GM19324 (cell line): ENCODE results near the gene SNRNP35.
"Not testable (repeated sequence)": the region's sequence is repeated elsewhere in the genome, so short reads cannot be mapped to it uniquely, and the experiment has no call there.

Experiments used
- ATAC-seq: cut with Tn5 transposase; IDR thresholded peaks from one replicate; pipeline ENCODE4 v1.9.1; 2021; ENCODE audit warnings: mild to moderate bottlenecking, moderate library complexity; ENCODE audit not compliant: unreplicated experiment, low FRiP score

Gene SNRNP35

DNA sequence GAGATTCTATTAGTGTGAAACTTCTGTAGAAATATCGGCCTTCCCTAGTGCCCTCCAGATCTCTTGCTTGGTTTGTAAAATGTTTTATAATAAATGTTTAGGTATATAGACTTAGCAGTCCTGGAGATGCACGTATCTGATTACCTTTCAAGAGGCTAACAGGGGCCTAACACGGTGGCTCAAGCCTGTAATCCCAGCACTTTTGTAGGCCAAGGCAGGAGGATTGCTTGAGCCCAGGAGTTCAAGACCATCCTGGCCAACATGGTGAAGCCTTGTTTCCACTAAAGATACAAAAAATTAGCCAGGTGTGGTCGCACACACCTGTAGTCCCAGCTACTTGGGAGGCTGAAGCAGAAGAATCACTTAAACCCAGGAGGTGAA is 11.6 kb upstream of the SNRNP35 start:
- ATAC-seq, result no peak

DNA sequence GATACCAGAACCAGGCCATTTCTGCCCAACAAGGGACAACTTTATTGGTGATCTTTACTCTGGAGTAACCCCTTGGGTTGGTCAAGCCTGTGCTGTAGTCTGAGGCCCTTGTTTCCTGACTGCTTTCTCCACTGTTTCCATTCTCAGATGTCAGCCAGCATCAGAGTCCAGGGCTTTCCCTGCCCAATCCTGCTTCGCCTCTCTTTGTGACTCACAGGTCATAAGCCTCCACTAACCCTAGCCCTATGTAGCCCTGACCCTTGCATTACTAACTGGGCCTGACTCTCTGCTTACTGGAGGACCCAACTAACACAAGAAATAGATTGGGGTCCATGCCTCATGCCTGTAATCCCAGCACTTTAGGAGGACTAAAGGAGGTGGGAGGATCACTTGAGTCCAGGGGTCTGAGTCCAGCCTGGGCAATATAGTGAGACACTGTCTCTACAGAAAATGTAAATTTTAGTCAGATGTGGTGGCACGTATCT is 8.6 kb upstream of the SNRNP35 start:
- ATAC-seq, result no peak

DNA sequence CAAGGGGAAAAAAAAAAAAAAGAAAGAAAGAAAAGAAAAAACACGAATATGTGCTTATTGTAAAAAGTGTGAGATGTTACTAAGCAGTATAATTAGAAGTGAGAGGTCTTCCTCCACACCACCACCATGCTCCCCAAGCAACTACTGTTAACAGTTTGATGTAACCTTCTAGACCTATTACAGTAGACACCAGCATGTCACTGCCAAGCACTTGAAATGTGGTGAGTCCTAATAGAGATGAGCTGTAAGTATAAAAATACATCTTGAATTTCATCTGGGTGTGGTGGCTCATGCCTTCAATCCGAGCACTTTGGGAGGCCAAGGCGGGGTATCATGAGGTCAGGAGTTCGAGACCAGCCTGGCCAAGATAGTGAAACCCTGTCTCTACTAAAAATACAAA is 8.1 kb upstream of the SNRNP35 start:
- ATAC-seq, result no peak

DNA sequence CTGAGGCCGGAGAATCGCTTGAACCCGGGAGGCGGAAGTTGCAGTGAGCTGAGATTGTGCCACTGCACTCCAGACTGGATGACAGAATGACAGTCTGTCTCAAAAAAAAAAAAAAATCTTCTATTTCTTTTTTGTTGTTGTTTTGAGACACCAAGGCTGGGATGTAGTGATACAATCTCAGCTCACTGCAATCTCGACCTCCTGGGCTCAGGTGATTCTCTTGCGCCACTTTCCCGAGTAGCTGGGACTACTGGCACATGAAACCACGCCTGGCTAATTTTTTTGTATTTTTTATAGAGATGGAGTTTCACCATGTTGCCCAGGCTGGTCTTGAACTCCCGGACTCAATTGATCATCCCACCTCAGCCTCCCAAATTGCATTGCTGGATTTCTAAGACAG is 7.3 kb upstream of the SNRNP35 start:
- ATAC-seq, result no peak

DNA sequence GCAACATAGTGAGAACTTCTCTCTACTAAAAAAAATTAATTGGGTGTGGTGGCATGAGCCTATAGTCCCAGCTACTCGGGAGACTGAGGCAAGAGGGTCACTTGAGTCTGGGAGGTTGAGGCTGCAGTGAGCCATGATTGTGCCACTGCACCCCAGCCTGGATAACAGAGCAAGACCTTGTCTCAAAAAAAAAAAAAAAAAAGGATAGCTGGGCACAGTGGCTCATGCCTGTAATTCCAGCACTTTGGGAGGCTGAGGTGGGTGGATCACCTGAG is 5.7 kb upstream of the SNRNP35 start:
- not testable (repeated sequence) for ATAC-seq

DNA sequence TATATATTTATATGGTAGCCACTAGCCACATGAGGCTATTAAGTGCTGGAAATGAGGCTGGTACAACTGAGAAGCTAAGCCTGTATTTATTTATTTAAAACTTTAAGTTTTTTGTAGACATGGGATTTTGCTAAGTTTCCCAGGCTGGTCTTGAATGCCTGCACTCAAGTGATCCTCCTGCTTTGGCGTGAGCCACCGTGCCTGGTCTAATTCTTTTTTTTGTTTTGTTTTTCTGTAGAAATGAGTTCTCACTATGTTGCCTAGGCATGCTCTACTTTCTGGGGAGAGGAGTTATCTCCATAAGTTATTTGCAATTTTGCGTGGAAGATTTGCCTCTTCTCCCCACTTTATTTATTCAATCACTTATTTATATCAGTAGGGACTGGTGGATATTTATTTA is 4.8 kb upstream of the SNRNP35 start:
- ATAC-seq, result no peak

DNA sequence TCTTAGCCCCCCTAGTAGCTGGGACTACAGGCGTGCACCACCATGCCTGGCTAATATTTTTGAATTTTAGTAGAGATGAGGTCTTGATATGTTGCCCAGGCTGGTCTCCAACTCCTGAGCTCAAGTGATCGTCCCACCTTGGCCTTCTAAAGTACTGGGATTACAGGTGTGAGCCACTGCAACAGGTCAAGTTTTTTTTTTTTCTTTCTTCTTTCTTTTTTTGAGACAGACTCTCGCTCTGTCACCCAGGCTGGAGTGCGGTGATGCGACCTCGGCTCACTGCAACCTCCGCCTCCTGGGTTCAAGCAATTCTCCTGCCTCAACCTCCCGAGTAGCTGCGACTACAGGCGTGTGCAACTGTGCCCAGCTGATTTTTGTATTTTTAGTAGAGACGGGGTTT is 5.2 kb downstream of the SNRNP35 start:
- ATAC-seq, result not testable (repeated sequence)

DNA sequence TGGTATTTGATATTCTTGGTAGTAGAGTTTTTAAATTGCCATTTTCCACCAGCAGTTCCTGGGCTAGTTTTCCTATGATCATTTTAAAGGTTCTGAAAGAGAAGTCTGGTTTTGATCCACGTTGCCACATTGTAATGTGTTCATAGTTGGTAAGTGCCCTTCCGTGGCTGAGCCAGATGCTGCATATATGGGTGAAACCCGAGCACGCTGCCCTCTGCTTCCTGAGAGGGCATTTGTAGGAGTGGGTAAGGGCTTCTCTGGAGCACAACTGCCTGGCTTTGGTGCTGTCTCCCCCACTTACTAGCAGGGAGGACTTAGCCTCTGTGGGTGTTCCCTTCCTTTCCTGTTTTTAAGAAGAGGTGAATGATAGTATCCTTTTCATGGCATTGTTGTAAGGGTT is 7.1 kb downstream of the SNRNP35 start:
- no peak for ATAC-seq

DNA sequence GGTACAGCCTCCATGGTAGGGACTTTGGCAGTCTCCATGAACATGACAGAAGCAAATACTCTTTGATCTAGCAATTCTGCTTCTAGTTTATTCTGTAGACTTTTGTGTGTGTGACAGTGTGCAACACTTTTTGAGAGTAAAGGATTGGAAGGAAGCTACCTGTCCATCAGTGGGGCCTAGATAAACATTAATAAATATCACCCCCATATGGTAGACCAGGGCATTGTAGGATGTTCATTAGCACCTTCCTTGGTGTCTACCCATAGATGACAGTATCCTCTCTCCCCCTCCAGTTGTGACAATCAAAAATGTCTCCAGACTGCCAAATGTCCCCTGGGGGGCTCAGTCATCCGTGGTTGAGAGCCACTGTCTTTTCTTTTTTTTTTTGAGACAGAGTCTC is 10.8 kb downstream of the SNRNP35 start:
- peak; percentile 66 for ATAC-seq

DNA sequence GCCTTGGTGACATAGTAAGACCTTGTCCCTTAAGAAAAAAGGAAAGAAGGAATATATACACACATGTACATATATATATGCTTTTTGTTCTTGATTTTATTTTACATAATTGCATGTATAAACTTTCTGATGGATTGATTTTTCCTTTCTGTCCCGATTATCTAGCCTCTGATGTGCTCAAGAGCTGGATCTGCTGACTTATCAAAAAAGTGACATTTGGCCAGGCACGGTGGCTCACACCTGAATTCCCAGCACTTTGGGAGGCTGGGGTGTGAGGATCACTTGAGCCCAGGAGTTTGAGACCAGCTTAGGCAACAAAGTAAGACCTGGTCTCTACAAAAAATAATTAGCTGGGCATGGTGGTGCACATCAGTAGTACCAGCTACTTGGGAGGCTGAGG is 12.0 kb downstream of the SNRNP35 start:
- no peak for ATAC-seq

DNA sequence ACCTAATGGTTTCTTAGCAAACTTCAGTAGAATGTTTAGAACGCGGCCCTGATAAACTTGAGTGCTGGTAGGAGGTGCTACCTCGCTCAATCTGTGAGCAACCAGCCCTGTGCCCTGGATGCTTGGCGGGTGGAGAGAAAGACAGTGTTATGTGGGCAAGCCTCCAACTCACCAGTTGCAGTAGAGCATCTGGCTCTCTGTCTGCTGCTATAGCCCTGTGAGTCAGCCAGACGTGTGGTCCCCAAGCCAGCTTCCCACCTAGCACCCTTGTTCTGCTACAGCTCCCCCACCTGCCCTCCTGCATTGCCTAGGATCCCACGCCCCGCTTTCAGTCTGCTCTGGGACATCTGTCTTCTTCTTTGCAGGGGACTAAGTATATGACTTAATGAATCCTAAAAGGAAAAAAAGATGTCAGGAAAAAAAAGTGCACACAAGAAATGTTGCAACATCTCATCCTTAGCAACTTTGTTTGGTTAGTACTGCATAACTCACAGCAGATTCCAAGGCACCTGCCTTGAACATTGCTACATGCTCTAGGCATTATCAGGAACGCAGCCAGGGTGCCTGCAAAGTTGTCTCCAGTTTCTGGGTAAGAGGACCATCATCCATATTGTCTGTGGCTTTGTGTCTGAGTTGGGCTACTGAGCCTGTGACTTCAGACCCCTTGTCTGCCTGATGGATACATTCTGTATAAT is 13.6 kb downstream of the SNRNP35 start:
- ATAC-seq, result no peak

DNA sequence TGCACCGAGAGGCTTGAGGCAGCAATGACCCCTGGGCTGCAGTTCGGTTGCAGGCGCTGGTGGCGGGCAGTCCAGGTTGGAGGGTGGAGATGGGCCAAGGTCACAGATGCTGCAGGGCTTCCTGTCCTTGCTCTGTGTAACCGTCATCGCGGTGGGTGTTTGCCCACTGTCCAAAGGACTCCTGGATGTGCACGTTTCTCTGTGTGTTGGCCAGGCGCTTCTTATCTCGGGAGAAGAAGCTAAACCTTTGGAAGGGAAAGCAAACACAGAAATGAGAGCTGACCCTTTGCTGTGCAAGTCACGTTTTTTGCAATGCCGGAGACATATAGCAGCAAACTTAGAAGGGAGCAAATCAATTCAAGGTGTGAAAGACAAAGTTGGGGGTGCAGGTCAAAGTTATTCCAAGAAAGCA is 14.5 kb downstream of the SNRNP35 start:
- ATAC-seq, result no peak

DNA sequence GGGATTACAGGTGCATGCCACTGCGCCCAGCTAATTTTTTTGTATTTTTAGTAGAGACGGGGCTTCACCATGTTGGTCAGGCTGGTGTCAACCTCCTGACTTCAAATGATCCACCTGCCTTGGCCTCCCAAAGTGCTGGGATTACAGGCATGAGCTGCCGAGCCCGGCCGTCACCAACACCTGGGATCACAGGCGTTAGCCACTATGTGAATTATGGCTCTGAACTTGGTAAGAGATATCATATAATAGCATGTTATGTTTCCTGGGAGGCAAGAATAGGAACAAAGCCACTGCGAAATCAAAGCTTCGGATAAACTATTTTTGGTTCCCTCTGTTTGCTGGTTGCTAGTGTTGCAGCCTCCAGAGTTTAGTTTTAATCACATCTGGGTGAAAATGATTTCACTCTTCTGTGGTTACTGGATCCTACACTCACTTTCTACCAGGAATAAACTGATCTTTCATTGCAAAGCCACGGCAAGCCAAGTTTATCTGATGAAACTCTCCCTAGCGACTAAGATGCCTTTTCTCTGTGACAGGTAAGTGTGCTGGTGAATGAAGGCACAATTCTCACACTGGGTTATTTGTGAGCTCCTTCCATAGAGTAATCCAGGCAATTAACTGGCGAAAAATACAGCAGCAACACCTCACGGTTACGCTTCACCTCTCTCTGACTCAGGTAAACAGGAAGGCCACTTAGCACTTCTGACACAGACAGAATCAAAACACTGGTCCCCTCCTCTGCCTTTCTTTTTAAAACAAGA is 16.7 kb downstream of the SNRNP35 start:
- no peak for ATAC-seq

DNA sequence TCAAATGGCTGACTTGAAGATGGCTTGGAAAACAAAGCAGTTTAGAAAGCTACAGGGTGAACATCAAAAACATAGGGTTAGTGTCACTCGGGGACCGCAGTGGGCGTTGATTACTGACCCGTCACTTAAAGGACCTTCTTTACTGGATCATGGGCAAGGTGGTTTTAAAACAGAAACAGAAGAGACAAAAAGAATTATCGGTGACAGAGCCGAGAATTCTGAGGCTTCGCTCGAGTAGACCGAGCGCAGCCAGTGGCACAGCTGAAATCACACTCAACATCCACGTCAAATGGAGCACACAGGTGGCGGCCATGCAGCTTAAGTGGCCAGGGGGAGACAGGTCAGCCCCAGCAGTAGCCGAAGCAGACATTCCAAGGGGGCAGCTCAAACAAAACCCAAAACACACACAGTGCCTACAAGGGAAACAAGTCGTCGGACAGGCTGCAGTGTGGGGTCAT is 17.3 kb downstream of the SNRNP35 start:
- no peak for ATAC-seq

DNA sequence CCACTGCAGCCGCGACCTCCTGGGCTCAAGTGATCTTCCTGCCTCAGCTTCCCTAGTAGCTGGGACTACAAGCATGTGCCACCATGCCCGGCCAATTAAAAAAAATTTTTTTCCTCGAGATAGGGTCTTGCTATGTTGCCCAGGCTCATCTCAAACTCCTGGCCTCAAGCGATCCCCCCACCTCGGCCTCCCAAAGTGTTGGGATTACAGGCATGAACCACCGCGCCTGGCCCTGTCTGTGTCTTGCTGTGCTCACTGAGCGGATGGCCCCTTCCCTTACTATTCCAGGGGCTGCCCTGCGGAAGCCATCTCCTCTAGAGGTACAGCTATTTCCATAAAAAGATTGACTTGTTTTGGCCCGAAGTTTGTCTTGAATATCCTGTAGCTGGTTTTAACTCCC is 20.1 kb downstream of the SNRNP35 start:
- no peak for ATAC-seq

DNA sequence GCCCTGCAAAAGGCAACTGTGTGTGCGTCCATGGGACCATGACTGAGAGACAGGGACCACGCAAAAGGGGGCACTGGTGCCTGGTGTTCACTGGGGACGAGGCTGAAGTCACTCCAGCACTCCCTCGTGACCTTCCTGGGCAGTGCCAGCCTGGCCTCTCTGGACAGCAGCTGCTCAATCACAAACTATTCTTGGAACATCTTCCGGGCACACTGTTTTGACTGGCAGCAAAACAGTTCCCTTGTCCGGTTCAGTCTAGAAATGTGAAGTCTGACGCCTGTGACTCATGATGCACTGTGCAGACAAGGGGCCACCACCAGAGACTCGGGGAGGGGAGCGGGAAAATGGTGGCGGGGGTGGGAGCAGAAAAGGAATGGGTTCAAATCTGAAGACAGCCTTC is 20.8 kb downstream of the SNRNP35 start:
- no peak for ATAC-seq

DNA sequence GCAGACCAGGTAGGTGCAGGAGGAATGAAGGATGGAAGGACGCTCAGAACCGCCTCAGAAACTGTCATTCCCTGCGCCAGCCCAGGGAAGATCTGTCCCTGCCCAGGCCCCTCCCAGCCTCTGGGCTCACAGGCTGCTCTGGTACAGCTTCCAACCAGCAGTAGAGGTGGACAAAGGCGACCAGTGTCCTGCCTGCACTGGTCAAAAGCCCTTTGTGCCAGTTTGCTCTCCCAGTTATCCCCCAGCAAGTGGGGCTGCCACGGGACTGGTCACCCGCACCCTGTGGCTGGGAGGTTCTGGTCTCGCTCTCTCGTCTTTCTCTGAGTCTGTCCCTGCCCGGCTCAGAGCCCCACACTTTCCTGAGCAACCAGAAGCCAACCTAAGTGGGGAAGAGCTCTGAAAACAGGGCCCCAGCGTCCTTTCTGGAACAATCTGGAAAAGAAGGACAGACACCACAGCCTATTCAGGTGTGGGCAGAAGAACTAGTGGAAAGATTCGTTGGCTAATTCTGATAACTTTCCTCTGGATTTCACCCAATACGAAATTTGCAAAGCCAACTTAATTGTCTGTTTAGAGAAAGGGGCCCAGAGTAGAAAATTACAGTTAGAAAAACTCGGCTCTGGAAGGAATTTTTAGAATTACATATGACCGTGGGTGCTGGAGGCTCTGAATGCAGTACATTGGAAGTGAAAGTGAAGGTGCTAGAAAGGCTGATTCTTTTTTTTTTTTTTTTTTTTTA is 21.7 kb downstream of the SNRNP35 start:
- ATAC-seq, result no peak

DNA sequence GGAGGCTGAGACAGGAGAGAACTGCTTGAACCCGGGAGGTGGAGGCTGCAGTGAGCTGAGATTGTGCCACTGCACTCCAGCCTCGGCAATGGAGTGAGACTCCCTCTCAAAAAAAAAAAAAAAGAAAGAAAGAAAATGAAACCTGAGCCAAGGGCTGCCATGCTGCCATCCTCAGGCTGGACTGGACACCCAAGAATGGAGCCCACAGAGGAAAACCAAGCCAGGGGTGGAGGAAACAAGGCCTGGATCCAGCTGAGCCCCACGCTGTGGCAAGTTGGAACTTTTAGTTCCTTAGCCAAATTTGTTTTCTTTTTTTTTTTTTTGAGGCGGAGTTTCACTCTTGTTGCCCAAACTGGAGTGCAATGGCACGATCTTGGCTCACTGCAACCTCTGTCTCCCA is 23.3 kb downstream of the SNRNP35 start:
- ATAC-seq, result not testable (repeated sequence)

DNA sequence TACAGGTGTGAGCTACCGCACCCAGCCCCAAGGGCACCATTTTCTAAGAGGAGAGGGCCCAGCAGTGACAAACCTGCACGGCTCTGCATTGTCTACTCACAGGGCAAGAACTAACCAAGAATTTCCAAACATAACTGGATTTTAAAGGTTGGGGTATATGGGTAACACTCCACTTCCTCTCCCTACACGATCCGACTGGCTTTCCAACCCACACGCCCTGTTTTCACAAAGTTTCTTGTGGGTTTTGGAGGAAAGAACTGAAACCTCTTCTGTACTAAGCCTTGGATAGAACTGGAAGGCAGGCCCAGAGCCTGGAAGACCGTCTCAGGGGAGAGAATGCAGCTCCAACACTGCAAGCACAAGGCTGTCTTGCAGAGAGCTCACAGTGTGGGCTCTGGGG is 24.9 kb downstream of the SNRNP35 start:
- ATAC-seq, result no peak

DNA sequence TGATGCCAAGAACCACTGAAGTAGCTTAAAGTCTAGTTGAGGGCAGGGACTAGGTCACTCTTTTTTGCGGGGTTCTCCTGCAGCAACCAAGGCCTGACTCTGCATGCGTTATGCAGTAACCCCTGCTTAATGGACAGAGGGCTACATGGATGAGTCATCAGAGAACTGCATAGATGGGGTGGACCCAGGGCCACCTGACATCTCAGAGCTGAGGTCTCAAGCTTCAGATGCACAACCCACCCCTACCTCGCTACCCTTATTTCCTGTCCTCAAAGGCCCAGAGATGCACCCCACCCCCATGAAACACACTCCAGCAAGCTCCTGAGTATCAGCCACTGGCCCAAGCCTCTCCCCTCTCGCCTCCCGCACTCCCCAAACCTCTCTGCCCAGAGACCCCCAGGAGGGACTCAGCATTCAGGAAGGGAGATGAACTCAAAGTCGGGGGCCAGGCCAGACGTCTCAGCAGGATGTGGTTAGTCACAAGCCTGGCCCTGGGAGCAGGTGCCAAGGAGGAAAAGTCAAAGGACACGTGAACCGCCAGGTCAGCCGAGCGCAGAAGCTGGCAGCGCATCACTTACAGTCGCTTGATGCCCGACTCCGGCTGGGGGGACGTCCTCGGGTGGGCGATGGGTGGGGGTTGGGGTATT is 25.8 kb downstream of the SNRNP35 start:
- no peak for ATAC-seq

DNA sequence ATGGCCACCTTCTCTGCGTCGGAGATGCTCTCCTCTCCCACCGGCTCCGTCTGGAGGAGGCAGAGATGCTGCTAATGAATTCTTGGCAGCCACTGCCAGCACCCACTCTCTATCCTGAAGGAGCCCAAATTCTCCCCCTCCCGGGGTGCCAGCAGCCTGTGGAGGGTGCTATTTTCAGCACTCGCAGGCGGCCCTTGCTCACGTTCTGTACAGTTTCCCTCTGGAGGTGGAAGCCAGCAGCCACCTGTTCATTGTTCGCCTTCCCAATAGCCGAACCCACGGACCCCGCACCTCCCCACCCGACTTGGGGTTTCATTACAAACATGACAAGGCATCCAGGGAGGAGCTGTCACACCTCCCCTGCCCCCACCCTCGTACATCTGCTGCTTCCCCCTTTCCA is 27.8 kb downstream of the SNRNP35 start:
- ATAC-seq, result no peak
